Gastroesophageal sphincter (tissue), 4 donors: ENCODE results near the gene PGP. TPM values are rescaled to one million over a fixed set of nuclear protein-coding genes. Genes with fewer than 3 reads are reported as not detected.
"Not testable (repeated sequence)": the region's sequence is repeated elsewhere in the genome, so short reads cannot be mapped to it uniquely, and the experiment has no call there.

Source experiments
- ATAC-seq: fragments of 150-250 bp; one replicate; pipeline ENCODE4 v1.9.1; 2016; ENCODE audit warnings: mild to moderate bottlenecking, moderate library complexity
- H3K27ac ChIP-seq, 4 donors: fragments of 200-600 bp; sonication (generic) in 3 of 4; 1 replicate in 3 of 4; 2 replicates in 1 of 4; pipeline ENCODE4 v1.5.1; 2016 to 2019
- H3K27me3 ChIP-seq: fragments of 200-600 bp; sonication (generic); one replicate; pipeline ENCODE4 v1.5.1; 2019
- H3K36me3 ChIP-seq, 2 donors: fragments of 200-600 bp; sonication (generic); one replicate each; pipeline ENCODE4 v1.5.1; 2019; ENCODE audit warnings: control low read depth in 1 of 2
- H3K4me1 ChIP-seq, 3 donors: fragments of 200-600 bp; sonication (generic); 1 replicate in 2 of 3; 2 replicates in 1 of 3; pipeline ENCODE4 v1.5.1; 2016 to 2019; ENCODE audit warnings: control low read depth in 2 of 3
- H3K4me3 ChIP-seq, 2 donors: fragments of 200-600 bp; sonication (generic); one replicate each; pipeline ENCODE4 v1.5.1; 2019; ENCODE audit warnings: mild to moderate bottlenecking in 1 of 2, moderate library complexity in 1 of 2
- H3K9me3 ChIP-seq, 3 donors: fragments of 200-600 bp; sonication (generic); one replicate each; pipeline ENCODE4 v1.5.1; 2017 to 2019; ENCODE audit warnings: control low read depth in 2 of 3
- EP300 ChIP-seq: sonication (generic); formaldehyde crosslinking; IDR thresholded peaks from one replicate; pipeline ENCODE4 v1.6.1; 2017; ENCODE audit warnings: antibody characterized with exemption, mild to moderate bottlenecking
- POLR2A ChIP-seq, 2 donors: fragments of 450-650 bp; IDR thresholded peaks; one replicate each; pipeline ENCODE4 v1.6.1; 2017; ENCODE audit warnings: antibody characterized with exemption in 2 of 2, mild to moderate bottlenecking in 2 of 2, moderate library complexity in 1 of 2
- POLR2AphosphoS5 ChIP-seq: sonication (generic); formaldehyde crosslinking; IDR thresholded peaks from one replicate; pipeline ENCODE4 v1.6.1; 2017; ENCODE audit warnings: antibody characterized with exemption
- WGBS, 2 donors: methylation state at CpG; one replicate each; pipeline ENCODE4 v1.1.5; 2018; ENCODE audit warnings: low coverage in 1 of 2; 5-methylcytosine and 5-hydroxymethylcytosine counted together
- total RNA-seq, 4 donors: library from RNA; depleted of rRNA; stranded (reverse); fragments of >200 nt; gene quantifications; one replicate each; pipeline ENCODE4 v1.1.0, GENCODE V29; 2016
- TF ChIP-seq, protein P1 (sequence below), 4 experiments: fragments of 200-600 bp in 2 of 4; fragments of 450-650 bp in 2 of 4; sonication (generic) in 1 of 4; IDR thresholded peaks; one replicate each; pipeline ENCODE4 v1.5.1; 2017 to 2019; ENCODE audit warnings: antibody characterized with exemption in 4 of 4, mild to moderate bottlenecking in 2 of 4, moderate library complexity in 2 of 4

PGP gene
- total RNA-seq, 4 donors from 2014 or later: 7.6 to 17.3 (median 12.5) TPM

DNA sequence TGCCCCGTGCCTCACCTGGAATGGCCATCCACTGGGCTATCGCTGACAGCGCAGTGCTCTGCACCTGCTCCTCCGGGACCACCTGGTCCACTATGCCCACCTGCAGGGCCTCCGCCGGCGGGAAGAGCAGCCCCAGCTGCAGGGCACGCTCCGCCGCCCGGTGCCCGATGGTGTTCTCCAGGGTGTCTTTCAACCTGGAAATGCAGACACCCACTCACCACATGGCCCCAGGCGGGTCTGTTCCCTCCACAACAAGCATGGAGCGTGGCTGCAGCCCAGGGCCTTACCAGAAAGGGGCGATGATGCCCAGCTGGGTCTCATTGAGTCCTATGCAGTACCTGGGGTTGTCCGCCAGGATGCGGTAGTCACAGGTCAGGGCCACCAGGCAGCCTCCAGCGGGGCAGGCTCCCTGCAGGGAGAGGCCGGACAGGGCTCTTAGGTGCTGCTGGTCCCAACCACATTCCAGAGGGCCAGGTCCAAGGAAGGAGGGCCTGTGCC is 28.4 kb upstream of the PGP start:
- Histone ChIP-seq H3K36me3 (peaks cover 0 to 76% of the 10 kb centered on the region in 2 donors), H3K27ac (no peak overlapping the region), H3K9me3 (no peaks in the 10 kb centered on the region), H3K4me1 (peaks cover 0 to 4% (median 0%) of the 10 kb centered on the region in 3 donors), H3K4me3 (no peak overlapping the region), H3K27me3 (peaks cover 3% of the 10 kb centered on the region)
- 100% methylated on average over 9 of the region's 19 CpGs; no CpG with 5 or more reads in 1 of the 2 donors for WGBS, 2 donors
- TF ChIP-seq EP300 (no peak), POLR2A (IDR thresholded peaks at IDR 0.05) (no peak), POLR2AphosphoS5 (no peak)
- TF ChIP-seq, protein P1, sequence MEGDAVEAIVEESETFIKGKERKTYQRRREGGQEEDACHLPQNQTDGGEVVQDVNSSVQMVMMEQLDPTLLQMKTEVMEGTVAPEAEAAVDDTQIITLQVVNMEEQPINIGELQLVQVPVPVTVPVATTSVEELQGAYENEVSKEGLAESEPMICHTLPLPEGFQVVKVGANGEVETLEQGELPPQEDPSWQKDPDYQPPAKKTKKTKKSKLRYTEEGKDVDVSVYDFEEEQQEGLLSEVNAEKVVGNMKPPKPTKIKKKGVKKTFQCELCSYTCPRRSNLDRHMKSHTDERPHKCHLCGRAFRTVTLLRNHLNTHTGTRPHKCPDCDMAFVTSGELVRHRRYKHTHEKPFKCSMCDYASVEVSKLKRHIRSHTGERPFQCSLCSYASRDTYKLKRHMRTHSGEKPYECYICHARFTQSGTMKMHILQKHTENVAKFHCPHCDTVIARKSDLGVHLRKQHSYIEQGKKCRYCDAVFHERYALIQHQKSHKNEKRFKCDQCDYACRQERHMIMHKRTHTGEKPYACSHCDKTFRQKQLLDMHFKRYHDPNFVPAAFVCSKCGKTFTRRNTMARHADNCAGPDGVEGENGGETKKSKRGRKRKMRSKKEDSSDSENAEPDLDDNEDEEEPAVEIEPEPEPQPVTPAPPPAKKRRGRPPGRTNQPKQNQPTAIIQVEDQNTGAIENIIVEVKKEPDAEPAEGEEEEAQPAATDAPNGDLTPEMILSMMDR (IDR thresholded peaks at IDR 0.05): no peak
- ATAC-seq: no peak

DNA sequence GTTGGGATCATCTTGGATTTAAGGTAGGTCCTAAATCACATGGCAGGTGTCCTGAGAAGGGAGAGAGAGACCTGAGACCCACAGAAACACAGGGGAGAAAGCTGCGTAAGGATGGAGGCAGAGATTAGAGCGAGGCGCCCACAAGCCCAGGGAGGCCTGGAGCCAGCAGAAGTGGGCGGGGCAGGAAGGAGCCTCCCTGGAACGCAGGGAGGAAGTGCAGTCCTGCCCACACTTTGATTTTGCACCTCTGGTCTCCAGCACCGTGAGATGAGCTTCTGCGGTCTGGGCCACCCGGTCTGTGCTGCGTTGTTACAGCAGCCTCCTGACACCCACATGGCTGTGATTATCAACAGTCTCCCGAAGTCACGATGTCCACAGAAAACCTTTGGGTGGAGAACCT is 28.0 kb upstream of the PGP start:
- Histone ChIP-seq H3K4me1 (peaks cover 0 to 8% (median under 1%) of the 10 kb centered on the region in 3 donors), H3K36me3 (peaks cover 0 to 76% of the 10 kb centered on the region in 2 donors), H3K4me3 (no peak overlapping the region), H3K9me3 (no peaks in the 10 kb centered on the region), H3K27ac (no peak overlapping the region), H3K27me3 (peaks cover 8% of the 10 kb centered on the region)
- 67 to 75% methylated on average over 3 to 7 of the region's 11 CpGs for WGBS, 2 donors
- ATAC-seq: no peak
- TF ChIP-seq, protein P1 (IDR thresholded peaks at IDR 0.05): no peak
- TF ChIP-seq EP300: no peak
- TF ChIP-seq POLR2AphosphoS5: no peak
- no peak for TF ChIP-seq POLR2A (IDR thresholded peaks at IDR 0.05)

DNA sequence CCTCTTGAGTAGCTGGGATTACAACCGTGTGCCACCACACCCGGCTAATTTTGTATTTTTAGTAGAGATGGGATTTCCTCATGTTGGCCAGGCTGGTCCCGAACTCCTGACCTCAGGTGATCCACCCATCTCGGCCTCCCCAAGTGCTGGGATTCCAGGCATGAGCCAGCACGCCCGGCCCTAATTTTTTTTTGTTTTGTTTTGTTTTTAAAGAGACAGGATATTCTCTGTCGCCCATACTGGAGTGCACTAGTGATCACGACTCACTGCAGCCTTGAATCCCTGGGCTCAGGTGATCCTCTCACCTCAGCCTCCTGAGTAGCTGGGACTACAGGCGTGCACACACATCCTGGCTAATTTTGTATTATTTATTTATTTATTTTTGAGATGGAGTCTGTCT is 25.7 kb upstream of the PGP start:
- not testable (repeated sequence) for H3K4me3 ChIP-seq, H3K9me3 ChIP-seq, H3K27ac ChIP-seq, ATAC-seq
- 61 to 82% methylated on average over 6 to 9 of the region's 9 CpGs for WGBS, 2 donors
- Histone ChIP-seq H3K4me1 (peaks cover 6 to 28% (median 17%) of the 10 kb centered on the region in 3 donors), H3K27me3 (peaks cover 31% of the 10 kb centered on the region), H3K36me3 (peaks cover 0 to 64% of the 10 kb centered on the region in 2 donors)

DNA sequence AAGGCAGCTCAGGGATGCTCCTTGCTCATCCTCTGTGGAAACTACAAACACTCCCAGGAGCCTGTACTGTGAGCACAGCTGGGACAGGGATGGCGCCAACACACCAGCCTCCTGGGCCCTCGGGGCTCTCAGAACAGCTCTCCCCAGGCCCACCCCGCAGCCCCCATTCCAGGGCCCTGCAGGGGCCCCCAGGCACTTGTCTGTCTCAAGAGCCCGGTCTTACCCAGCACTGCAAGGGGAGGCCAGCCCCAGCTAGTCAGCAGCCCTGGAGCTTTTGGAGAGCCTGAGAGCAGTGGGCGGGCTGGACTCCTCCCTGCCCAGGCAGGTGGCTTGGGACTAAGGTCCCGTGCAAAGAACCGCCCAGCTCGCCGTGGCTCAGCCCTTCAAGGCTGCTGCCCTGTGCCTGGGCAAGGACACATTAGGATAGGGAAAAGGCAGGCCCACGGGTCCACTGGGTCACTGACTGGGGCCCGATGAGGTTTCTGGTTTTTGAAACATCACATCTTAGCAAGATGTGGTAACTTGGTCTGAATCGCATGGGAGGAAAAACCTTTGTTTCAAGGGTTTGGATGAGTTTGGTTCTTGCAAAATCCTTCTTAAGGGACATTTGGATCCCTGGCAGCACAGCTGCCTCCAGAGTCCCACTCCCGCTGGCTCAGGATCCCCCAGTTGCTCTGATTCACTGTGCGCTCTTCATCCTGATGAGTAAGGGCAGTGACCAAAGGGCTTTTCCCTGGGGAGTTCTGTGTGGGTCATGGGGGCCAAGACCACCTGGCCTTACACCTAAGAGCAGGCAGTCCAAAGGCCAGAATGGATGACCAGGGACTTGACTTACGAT is 24.4 kb upstream of the PGP start:
- WGBS, 2 donors: 77 to 83% methylated on average over 1 to 4 of the region's 15 CpGs
- Histone ChIP-seq H3K27me3 (peaks cover 43% of the 10 kb centered on the region), H3K4me3 (no peak overlapping the region), H3K4me1 (peaks cover 6 to 28% (median 17%) of the 10 kb centered on the region in 3 donors), H3K36me3 (peaks cover 0 to 64% of the 10 kb centered on the region in 2 donors), H3K9me3 (no peaks in the 10 kb centered on the region), H3K27ac (peak overlapping the region in 1 of 4 donors; percentile 18)
- TF ChIP-seq EP300 (no peak), POLR2AphosphoS5 (no peak), POLR2A (IDR thresholded peaks at IDR 0.05) (no peak)
- TF ChIP-seq, protein P1 (IDR thresholded peaks at IDR 0.05): no peak
- ATAC-seq: peak; percentile 15

DNA sequence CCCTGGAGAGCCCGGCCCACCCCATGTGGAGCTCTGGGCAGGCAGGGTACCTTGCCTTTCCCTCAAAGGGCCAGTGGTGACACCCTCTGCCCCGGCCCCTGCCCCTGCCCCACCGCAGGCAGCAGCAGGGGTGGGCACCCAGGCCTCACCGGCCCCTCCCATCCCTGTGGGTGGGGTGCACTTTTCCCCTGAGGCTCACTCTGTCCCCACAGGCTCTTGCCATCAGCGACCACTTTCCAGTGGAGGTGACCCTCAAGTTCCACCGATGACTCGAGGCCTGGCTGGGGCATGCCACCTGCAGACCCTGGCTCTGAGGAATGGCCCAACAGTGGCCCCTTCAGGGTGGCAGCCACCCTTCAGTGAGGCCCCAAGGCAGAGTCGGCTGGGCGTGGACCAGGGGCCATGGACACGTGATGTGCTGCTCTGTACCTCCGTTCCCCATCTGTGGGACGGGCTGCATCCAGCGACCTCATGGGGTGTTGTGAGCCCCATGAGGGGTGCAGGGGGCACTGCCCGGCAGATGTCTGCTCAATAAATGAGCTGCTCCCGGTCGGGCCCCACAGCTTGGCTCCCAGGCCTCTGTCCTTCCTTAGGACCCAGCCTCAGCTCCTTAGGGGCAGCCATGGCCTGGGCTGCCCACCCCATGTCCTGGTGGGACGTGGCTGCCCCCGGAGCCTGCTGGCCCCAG is 23.7 kb upstream of the PGP start:
- H3K4me3 ChIP-seq: no peak overlapping the region
- H3K9me3 ChIP-seq: no peaks in the 10 kb centered on the region
- H3K27me3 ChIP-seq: peaks cover 51% of the 10 kb centered on the region
- H3K36me3 ChIP-seq: peaks cover 0 to 64% of the 10 kb centered on the region in 2 donors
- TF ChIP-seq POLR2AphosphoS5: no peak
- TF ChIP-seq EP300: no peak
- peaks cover 6 to 28% (median 17%) of the 10 kb centered on the region in 3 donors for H3K4me1 ChIP-seq
- no peak for ATAC-seq
- H3K27ac ChIP-seq: peak overlapping the region in 1 of 4 donors; percentile 18
- WGBS, 2 donors: 61 to 80% methylated on average over 1 to 7 of the region's 18 CpGs
